GM12891 (cell line): Measurements from ENCODE around the gene LCP1.
"Not testable (repeated sequence)": the region's sequence is repeated elsewhere in the genome, so short reads cannot be mapped to it uniquely, and the experiment has no call there.

Source experiments
- PAX5 ChIP-seq: IDR thresholded peaks from 2 replicates; pipeline ENCODE4 v1.6.1; 2011; ENCODE audit warnings: low read length, moderate library complexity, mild to moderate bottlenecking; ENCODE audit not compliant: insufficient read depth, severe bottlenecking
- POLR2A ChIP-seq: IDR thresholded peaks from 2 replicates; pipeline ENCODE4 v1.6.1; 2011; ENCODE audit warnings: low read depth, low read length, control low read depth
- POLR2AphosphoS5 ChIP-seq: IDR thresholded peaks from 2 replicates; pipeline ENCODE4 v1.6.1; 2011; ENCODE audit warnings: low read depth, low read length, control low read depth
- POU2F2 ChIP-seq: IDR thresholded peaks from 2 replicates; pipeline ENCODE4 v1.6.1; 2011; ENCODE audit warnings: low read depth, mild to moderate bottlenecking, control low read depth, low read length, moderate library complexity
- SPI1 ChIP-seq: IDR thresholded peaks from 2 replicates; pipeline ENCODE4 v1.6.1; 2011; ENCODE audit warnings: low read depth, low read length, control low read depth
- TAF1 ChIP-seq: IDR thresholded peaks from 2 replicates; pipeline ENCODE4 v1.6.1; 2011; ENCODE audit warnings: low read depth, low read length, control low read depth

GRCh38 chr13:46220234-46220633 is 38.3 kb upstream of the LCP1 start:
- TF ChIP-seq POLR2A, TAF1, POLR2AphosphoS5, SPI1, POU2F2, PAX5: not testable (repeated sequence)
